Mesothelial cell of epicardium (in vitro differentiated cells): ENCODE results near the gene CEBPE. TPM values are rescaled to one million over a fixed set of nuclear protein-coding genes. Genes with fewer than 3 reads are reported as not detected.

Experiments
- DNase-seq, 2 experiments: peaks; one replicate each; pipeline ENCODE4 v3.0.0; 2021; ENCODE audit warnings: low spot score in 2 of 2; ENCODE audit not compliant: unreplicated experiment in 2 of 2
- H3K27ac Mint-ChIP-seq: 2 replicates; pipeline ENCODE4 v1.8.0; 2021; ENCODE audit warnings: mixed read lengths
- H3K27me3 Mint-ChIP-seq: 2 replicates; pipeline ENCODE4 v1.8.0; 2021; ENCODE audit warnings: low read depth, mixed read lengths
- H3K36me3 Mint-ChIP-seq: 2 replicates; pipeline ENCODE4 v1.8.0; 2021; ENCODE audit warnings: mixed read lengths
- H3K4me1 Mint-ChIP-seq: 2 replicates; pipeline ENCODE4 v1.8.0; 2021; ENCODE audit warnings: mixed read lengths
- H3K4me3 Mint-ChIP-seq: 2 replicates; pipeline ENCODE4 v1.8.0; 2021; ENCODE audit warnings: mild to moderate bottlenecking, moderate library complexity, mixed read lengths
- H3K9me3 Mint-ChIP-seq: 2 replicates; pipeline ENCODE4 v1.8.0; 2021; ENCODE audit warnings: mixed read lengths
- total RNA-seq: library from RNA; stranded (reverse); gene quantifications from 3 replicates; pipeline ENCODE4 v1.2.1, GENCODE V29; 2021
- TF ChIP-seq, protein P1 (sequence below): fragments of 200-600 bp; sonication (generic); IDR thresholded peaks from one replicate; pipeline ENCODE4 v1.5.0; 2021; ENCODE audit warnings: antibody characterized with exemption; ENCODE audit not compliant: unreplicated experiment

CEBPE gene
- total RNA-seq, 1 donor from 2014 or later: not detected

DNA sequence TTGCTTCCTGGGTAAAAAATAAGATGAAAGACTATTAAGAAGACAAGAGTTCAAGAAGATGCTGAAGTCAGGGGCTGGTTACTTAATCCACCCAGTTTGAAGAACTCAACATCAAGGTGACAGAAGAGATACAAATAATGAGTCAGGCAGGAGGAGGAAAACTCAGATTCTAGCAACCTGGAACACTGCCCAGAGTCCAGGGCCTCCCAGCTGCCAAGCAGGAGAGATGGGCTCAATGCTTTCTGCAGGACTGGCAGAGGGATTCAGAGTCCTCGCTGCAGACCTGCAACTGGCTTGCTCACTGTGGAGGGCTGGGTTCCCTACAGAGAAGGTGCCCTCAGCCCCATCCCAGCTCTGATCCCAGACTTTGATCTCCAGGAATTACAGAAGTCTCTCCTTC, 28.6 kb upstream of the CEBPE start:
- H3K27ac Mint-ChIP-seq: no peak overlapping the region
- H3K27me3 Mint-ChIP-seq: no peaks in the 10 kb centered on the region
- no peak for DNase-seq
- H3K9me3 Mint-ChIP-seq: peaks cover 5% of the 10 kb centered on the region
- H3K4me3 Mint-ChIP-seq: no peak overlapping the region
- TF ChIP-seq, protein P1, sequence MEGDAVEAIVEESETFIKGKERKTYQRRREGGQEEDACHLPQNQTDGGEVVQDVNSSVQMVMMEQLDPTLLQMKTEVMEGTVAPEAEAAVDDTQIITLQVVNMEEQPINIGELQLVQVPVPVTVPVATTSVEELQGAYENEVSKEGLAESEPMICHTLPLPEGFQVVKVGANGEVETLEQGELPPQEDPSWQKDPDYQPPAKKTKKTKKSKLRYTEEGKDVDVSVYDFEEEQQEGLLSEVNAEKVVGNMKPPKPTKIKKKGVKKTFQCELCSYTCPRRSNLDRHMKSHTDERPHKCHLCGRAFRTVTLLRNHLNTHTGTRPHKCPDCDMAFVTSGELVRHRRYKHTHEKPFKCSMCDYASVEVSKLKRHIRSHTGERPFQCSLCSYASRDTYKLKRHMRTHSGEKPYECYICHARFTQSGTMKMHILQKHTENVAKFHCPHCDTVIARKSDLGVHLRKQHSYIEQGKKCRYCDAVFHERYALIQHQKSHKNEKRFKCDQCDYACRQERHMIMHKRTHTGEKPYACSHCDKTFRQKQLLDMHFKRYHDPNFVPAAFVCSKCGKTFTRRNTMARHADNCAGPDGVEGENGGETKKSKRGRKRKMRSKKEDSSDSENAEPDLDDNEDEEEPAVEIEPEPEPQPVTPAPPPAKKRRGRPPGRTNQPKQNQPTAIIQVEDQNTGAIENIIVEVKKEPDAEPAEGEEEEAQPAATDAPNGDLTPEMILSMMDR: no peak
- H3K36me3 Mint-ChIP-seq: peaks cover 21% of the 10 kb centered on the region
- peaks cover 19% of the 10 kb centered on the region for H3K4me1 Mint-ChIP-seq

GRCh38 chr14:23146980-23147379, 27.9 kb upstream of the CEBPE start:
- peaks cover 21% of the 10 kb centered on the region for H3K36me3 Mint-ChIP-seq
- peaks cover 23% of the 10 kb centered on the region for H3K4me1 Mint-ChIP-seq
- no peaks in the 10 kb centered on the region for H3K27me3 Mint-ChIP-seq
- no peak overlapping the region for H3K27ac Mint-ChIP-seq
- no peak for DNase-seq
- H3K4me3 Mint-ChIP-seq: no peak overlapping the region
- TF ChIP-seq, protein P1: no peak
- H3K9me3 Mint-ChIP-seq: peaks cover 5% of the 10 kb centered on the region

DNA sequence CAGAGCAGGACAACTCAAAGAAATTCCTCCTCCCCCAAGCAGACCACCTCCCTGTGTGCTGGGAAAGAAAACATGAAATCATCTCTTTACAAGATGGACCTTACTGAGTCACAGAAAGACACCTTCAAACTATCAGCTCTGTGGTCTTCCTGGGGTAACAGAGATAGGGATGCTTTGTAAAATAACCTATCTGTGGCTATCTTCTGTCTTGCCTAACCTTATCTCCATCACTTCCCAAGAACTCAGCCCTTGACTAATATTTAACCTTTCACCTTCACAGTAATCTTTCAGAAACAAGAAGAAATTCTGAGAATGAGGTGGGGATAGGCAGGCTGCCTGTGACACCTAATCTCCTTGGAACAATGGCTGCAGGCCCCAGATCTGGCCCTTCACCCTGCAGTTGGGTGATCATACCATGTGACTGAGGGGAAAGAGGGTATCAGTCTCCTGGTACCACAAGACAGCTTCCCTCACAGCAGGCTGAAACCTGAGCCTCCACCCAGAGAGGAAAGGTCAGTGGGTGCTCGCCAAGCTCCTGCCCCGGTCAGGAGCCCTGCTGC, 27.4 kb upstream of the CEBPE start:
- H3K36me3 Mint-ChIP-seq: peaks cover 21% of the 10 kb centered on the region
- peaks cover 27% of the 10 kb centered on the region for H3K4me1 Mint-ChIP-seq
- no peak for DNase-seq
- no peak overlapping the region for H3K4me3 Mint-ChIP-seq
- TF ChIP-seq, protein P1: no peak
- peaks cover 5% of the 10 kb centered on the region for H3K9me3 Mint-ChIP-seq
- H3K27me3 Mint-ChIP-seq: no peaks in the 10 kb centered on the region
- no peak overlapping the region for H3K27ac Mint-ChIP-seq

GRCh38 chr14:23145794-23146350, 26.8 kb upstream of the CEBPE start:
- H3K4me1 Mint-ChIP-seq: peaks cover 27% of the 10 kb centered on the region
- no peak overlapping the region for H3K4me3 Mint-ChIP-seq
- H3K27me3 Mint-ChIP-seq: no peaks in the 10 kb centered on the region
- H3K36me3 Mint-ChIP-seq: peaks cover 21% of the 10 kb centered on the region
- no peak for DNase-seq
- TF ChIP-seq, protein P1: no peak
- H3K27ac Mint-ChIP-seq: peak overlapping the region; percentile 81
- peaks cover 5% of the 10 kb centered on the region for H3K9me3 Mint-ChIP-seq

DNA sequence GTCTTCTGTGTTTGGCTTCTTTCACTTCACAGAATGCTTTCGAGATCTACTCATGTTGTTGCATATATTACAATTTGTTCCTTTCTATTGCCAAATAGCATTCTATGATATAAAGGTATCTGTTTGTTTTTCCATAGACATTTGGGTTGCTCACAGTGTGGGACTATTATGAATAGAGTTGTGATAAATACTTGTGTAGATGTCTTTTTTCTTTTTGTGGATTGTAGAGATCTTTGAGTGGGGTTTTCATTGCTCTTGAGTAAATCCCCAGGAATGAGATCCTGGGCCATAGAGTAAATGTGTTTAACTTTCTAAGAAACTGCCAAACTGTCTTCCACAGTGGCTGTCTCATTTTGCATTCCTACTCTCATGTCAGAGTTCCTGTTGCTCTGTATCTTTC, 24.9 kb upstream of the CEBPE start:
- peaks cover 20% of the 10 kb centered on the region for H3K4me1 Mint-ChIP-seq
- TF ChIP-seq, protein P1: no peak
- H3K36me3 Mint-ChIP-seq: peaks cover 25% of the 10 kb centered on the region
- DNase-seq: no peak
- no peaks in the 10 kb centered on the region for H3K27me3 Mint-ChIP-seq
- no peak overlapping the region for H3K4me3 Mint-ChIP-seq
- peak overlapping the region; percentile 50 for H3K27ac Mint-ChIP-seq
- peaks cover 5% of the 10 kb centered on the region for H3K9me3 Mint-ChIP-seq
